T1000 (cell line): Measurements from ENCODE around the gene TRIM62.

Experiments
- DNase-seq: peaks from one replicate; lab custom pipeline; 2025; ENCODE audit warnings: mixed read lengths; lab: John Stamatoyannopoulos, UW

Gene TRIM62

DNA sequence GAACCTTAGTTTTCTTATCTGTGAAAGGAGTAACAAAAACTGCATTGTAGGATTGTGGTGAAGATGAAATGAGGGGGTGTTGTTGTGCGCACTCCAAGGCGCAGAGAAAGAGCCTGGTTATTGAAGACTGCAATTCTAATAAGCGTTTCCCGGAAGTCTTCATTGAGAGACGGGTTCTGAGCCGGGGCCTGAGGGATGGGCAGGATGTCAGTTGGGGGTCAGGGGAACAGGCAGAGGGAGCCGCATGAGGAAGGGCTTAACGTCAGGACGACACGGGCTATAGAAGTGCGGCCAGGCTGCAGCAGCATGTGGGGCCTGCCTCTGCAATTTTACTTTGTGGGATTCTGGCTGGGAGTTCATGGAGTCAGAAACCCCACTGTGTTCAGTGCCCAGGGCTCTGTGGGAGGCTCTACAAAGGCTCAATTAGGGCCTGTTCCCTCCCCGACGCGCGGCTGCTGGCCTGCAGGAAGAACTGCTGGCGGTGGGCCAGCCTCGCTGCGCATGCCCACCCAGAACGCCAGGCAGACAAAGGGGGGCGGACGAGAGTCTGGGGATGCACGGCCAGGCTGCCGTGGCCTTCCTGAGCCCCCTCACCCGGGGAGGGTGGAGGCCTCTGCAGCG is 20.7 kb downstream of the TRIM62 start:
- DNase-seq, result no peak

DNA sequence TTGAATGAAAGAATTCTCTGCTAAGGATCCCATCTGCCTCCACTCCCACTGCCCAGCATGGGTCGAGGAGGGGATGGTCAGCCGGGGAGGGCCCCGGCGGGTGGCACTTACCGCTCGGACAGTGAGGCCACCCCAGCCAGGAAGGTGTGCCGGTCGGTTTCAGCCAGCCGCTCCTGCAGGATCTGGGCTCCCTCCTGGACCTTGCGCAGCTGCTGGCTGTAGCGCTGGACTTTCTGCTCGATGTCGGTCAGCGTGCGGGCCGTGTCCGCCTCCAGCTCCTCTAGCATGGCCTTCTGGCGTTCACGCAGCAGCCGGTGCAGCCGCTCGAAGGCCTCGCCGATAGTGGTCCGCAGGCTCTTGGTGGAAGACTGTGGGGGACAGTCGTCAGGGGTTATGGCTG is 22.3 kb downstream of the TRIM62 start:
- no peak for DNase-seq

DNA sequence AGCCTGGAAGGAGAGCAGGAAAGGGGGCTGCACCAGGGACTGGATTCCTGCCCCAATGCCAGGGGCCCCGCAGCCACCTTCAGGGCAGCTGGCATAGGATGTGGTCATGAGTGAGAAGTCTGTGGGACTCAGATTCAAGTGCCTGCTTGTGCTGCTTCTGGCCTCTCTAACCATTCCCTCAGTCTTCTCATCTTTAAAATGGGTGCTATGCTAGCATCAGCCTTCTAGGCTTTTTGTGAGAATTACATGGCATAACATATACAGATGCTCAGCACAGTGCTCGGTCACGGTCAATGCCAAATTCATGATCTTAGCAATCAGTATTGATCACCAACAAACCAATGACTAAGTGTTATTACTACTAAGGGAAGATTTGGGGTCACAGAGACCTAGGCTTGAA is 23.5 kb downstream of the TRIM62 start:
- DNase-seq, result no peak

DNA sequence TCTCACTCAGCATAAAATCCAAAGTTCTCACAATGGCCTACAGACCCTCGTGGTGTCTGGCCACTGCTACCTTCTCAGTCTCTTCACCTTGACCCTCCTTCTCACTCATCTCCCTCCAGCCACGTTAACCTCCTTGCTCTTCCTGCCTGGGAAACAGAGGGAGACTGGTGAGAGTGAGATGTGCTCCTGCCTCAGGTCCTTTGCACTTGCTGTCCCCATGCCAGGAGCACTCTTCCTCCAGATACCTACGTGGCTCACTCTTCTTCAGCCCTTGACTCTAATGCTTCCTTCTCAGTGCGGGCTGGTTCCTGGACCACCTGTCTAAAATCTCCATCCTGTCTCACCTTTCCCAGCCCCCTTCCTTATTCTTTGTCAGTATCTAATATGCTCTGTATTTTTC is 24.7 kb downstream of the TRIM62 start:
- DNase-seq, result no peak

DNA sequence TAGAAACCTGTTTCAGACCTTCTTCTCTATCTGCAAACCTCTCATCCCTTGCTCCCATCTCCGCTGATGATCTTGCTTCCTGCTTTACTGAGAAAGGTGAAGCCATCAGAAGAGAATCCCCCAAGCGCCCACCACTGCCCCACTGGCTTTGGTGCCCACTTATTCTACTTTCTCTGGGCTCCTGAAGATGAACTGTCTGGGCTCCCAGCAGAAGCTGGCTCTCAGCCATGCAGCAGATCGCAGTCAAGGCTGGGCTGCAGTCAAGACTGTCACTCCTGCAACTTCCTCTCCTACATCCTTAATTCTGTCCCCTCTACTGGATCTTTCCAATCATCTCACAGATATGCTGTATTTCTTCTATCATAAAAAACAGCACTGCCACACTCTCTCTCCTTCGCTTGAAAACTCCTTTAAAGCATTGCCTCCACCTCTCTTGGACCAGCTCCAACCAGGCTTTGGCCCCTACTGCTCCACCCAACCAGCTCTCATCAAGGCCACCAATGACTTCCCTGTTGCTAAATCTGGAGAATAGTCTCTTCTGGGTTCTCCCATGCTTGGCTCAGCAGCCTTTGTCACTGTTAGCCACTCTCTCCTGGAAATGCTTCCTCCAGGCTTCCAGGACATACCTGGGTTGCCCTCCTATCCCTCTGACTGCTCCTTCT is 25.8 kb downstream of the TRIM62 start:
- no peak for DNase-seq

DNA sequence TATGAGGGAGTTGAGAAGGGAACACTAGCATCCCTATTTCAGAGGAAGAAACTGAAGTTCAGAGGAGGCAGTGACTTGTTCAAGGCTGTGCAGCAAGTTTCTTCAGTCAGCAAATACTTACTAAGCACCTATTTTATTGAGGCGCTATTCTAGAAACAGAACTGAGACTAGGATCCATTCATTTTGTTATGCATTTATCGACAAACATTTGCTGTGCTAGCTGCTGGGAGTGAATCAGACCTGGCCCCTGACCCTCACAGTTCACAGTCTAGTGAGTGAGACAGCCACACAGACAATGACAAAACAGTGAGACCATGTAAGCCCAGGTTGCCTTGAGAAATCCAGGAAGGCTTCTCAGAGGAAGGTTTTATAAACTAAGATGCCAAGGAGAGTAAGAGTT is 28.2 kb downstream of the TRIM62 start:
- DNase-seq, result no peak

DNA sequence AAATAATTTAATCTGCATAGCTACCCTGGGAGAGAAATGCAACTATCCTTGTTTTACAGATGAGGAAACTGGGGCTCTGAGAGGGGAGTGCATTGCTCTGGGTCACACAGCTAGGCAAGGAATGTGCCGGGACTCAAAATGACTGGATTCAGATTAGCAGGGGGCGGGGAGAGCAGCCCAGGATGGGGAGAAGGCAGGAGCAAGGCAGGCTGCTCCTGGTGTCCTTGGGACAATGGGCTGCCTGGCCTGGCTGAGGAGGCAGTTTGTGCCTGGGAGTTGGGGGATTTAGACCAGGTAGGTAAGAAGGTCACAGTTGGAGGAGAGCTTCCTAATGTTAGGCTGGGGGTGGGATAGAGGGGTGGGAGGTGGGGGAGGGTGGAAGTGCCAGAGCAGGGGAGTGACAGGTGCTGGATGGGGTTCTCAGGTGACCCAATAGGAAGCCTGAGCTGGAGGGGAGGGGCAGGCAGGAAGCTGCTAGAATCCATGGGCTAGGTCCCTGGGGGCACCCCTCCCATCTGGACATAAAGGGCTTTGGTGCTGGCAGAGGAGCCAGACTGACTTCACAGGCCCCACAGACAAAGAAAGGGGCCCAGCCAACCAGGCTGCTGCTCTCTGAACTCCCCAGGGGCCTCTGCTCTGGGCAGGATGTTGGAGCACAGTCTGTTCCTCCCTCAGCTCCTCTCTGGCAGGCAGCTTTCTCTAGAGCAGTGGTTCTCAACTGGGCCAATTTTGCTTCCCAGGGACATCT is 29.0 kb downstream of the TRIM62 start:
- no peak for DNase-seq

DNA sequence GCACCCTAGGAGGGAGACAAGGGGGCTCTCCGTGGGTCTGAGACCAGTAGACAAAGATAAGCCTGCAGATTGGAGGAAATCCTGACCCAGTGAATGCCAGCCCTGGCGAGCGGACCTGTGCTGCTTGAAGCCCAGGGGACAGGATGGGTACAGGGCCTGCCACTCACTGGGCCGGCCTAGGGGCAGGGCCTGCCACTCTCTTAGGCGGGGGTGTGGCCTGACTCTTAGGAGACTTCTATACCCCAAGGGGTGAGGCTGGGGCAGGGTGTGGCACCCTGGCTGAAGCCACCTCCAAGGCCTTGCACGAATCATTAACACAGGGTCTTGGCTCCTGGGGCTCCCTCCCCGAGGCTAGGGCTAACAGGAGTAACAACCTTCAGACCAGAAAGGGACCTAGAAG is 30.7 kb downstream of the TRIM62 start:
- DNase-seq, result no peak

DNA sequence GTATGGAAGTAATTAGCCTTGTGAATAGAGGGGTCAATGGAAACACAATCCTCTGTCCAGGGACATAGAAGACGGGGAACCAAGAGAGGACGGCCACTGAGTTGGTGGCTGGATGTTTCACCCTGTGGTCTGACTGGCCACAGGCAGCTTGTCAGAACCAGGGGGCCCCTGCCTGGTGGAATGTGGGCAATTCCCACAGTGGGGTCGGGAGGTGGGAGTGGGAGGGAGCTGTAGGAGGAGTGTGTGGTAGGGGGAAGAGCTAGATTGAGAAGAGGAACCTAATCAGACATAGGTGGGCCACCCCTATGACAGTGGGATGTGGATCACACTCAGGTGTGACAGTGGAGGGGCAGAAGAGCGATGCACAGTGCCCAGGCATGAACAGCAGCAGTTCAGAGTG is 31.3 kb downstream of the TRIM62 start:
- no peak for DNase-seq

DNA sequence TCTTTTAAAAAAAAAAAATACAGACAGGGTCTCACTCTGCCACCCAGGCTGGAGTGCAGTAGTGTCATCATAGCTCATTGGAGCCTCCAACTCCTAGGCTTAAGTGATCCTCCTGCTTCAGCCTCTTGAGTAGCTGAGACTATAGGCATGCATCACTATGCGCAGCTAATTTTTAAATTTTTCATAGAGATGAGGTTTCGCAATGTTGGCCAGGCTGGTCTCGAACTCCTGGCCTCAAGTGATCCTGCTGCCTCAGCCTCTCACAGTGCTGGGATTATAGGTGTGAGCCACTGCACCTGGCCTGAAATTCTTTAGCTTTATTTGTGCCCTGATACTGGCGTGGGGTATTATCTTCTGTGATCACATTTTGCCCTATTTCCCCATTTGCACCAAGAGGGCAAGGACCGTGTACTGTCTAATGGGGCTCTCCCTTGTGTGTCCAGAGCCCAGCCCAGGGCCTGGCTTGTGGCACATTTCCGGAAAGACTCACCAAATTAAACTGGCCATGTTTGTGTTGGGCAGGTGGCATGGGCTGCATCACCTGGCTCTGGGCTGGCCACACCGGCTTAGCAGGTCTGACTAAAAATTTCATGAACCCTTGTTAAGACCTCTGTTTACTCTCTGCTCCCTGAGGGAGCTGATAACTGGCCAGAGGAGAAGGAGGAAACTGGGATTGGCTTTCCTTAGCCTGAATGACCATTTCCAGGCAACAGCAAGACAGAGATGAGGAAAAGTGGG is 32.2 kb downstream of the TRIM62 start:
- no peak for DNase-seq

DNA sequence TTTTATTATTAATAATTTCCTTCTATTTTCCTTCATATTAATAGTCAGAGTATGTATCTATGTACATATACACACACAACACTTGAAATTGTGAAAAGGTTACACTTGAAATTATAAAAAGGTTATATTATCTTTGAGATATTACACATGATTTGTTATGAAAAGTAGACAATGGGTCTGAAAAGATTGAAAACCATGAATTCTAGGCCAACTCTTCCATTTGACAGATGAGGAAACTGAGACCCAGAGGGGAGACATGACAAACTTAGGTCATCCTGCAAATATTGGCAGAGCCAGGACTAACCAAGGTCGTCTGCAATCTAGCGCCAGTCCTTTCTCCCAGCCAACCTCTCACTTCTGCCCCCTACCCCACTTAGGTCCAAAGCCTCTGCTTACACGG is 33.2 kb downstream of the TRIM62 start:
- DNase-seq, result no peak

DNA sequence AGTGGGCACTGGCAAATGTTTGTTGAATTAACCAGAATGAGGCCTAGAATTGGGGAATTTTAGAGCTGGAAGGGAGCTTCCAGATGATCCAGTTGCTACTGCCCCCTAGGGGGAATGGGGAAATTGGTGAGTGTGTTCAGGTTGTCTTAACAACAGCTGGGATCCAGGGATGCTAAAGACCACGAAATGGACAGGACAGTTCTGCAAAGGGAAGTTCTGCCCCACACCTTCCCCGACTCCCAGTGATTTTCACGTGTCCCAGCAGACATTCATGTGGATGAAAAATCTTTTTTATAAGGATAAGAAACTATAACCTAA is 33.9 kb downstream of the TRIM62 start:
- DNase-seq, result no peak

DNA sequence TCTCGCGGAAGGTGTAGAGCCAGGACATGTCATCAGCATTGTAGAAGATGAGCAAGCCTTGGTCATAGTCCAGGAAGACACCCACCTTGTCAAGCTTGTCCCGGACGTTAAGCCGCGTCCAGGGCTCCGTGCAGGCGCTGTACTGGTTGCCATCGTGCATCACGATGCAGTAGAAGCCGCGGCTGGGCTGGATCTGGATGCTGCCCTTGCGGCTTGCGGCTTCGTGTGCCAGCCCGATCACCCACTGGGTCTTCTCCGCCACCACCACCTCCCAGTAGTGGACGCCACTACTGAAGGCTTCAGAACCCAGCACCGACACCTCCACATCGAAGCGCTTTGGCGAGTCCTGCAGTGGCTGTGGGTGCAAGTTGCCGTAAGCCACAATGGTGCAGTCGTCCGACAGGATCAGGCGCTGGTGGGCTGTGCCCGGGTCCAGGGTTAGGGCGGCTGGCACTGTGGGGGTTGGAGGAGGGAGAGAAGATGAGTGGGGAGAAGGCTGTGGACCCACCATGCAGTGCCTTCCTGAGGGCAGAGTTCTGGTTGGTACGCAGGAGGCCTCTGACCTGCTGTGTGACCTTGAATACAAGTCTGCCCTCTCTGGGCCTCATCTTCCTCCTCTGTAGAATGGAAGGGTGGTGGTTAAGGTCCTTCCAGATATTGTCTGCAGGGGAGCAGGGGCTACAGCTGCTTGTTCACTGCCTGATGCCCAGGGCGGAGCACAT is 34.4 kb downstream of the TRIM62 start:
- no peak for DNase-seq

DNA sequence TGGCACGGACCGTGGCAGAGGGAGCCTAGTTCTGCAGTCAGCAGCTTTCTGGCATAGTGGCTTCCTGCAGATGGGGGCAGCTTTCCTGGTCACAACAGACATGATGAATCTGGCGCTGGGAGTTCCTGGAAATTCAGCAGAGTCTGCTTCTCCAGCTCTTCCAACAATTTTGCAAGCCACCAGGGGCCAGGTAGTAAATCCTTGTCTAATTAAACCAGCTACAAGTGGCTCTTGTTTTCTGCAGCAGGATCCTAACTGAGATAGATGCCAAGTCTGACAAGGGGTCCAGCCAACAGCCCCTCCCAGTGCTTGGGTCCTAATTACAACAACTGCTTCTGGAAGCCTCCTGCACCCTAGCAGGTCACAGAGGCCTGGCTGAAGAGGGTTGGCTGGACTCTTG is 35.8 kb downstream of the TRIM62 start:
- DNase-seq, result no peak

DNA sequence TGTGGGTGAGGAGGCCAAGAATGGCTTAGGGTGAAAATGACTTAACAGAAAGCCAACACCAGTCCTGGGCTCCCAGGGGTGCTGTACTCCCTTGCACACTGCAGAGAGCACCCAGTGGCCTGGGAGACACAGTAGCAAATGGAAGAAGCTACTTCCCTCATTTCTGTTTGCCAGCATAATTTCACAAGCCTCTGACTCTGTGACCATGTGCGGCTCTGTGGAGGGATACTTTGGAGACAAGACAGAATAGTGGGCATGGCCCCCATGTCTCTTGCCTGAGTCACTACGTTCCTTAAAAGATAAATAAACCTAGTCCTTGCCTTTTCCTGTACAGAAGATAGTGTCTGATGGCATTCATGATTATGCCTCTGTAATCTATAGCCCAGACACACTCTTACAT is 38.1 kb downstream of the TRIM62 start:
- no peak for DNase-seq

DNA sequence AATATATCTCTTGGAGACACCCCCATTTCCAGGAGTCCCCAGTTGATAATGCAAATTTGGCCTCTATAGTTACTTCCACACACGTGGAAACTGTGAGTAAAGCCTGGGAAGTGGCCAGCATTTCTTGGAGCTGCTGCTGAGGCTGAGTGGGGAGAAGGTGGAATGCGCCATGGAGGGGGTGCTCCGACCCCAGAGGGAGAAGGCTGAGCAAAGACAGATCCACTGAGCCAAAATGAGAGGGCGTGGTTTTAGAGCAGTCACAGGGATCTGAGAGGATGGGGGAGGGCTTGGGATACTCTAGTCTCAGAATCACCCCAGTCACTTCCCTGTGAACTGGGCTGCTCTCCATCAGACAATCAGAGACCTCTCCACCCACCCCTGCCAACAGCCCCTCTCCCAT is 38.7 kb downstream of the TRIM62 start:
- DNase-seq, result no peak

DNA sequence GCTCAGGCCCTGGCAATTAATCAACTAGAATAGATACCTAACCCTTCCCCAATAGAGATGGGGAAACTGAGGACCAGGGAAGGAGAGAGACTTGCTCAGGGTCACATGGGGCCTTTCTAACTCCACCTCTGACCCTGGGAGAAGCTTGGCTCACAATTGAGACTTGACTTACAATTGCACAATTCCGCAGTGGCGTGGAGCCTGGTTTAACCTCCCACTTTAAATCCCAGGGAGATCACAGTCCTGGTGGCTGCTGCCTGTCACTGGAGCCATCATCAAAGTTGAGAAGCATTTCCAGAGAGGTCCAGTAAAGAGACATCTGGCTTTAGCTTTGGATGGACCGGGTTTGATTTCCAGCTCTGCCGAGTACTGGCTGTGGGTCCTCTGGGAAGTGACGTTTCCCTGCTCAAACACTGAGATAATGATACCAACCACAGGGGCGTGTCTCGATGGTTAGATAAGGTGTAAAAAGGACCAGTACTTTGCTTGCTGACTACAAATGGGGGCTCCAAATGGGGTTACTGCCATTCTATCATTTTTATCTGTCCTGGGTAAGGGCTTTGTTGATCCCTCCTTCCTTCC is 39.3 kb downstream of the TRIM62 start:
- no peak for DNase-seq

DNA sequence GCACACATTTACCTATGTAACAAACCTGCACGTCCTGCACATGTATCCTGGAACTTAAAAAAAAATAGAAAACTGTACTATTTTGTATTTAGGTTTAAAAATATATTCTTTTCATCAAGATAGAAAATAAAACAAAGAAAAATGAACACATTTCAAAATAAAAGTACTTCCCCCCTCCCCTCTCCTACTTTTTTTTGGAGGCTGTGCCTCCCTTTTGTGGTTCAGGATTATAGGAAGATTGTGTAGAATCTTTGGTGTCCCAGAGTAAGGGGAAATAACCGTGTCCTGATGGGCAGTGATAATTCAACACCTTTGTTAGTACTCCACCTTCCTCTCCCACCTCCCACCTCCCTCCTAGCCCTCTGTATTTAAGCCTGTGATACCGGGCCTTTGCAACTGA is 40.1 kb downstream of the TRIM62 start:
- DNase-seq, result no peak

DNA sequence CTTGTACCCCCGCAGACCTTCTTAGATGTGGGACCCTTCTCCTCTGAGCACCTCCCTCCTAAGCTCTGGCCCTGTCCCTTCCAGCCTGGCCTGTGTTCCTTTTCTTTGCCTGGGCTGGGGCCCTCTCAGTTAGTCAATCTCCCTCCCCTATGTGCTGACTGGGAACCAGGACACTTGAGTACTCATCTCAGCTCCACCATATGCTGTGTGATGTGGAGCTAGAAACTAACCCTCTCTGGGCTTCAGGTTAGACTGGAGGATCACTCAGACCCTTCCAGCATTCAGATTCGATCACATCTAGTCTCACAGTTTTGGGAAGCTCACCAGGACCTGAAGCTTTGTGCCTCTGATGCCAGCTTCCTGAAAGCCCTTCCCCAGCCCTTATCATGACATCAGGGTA is 40.6 kb downstream of the TRIM62 start:
- no peak for DNase-seq

DNA sequence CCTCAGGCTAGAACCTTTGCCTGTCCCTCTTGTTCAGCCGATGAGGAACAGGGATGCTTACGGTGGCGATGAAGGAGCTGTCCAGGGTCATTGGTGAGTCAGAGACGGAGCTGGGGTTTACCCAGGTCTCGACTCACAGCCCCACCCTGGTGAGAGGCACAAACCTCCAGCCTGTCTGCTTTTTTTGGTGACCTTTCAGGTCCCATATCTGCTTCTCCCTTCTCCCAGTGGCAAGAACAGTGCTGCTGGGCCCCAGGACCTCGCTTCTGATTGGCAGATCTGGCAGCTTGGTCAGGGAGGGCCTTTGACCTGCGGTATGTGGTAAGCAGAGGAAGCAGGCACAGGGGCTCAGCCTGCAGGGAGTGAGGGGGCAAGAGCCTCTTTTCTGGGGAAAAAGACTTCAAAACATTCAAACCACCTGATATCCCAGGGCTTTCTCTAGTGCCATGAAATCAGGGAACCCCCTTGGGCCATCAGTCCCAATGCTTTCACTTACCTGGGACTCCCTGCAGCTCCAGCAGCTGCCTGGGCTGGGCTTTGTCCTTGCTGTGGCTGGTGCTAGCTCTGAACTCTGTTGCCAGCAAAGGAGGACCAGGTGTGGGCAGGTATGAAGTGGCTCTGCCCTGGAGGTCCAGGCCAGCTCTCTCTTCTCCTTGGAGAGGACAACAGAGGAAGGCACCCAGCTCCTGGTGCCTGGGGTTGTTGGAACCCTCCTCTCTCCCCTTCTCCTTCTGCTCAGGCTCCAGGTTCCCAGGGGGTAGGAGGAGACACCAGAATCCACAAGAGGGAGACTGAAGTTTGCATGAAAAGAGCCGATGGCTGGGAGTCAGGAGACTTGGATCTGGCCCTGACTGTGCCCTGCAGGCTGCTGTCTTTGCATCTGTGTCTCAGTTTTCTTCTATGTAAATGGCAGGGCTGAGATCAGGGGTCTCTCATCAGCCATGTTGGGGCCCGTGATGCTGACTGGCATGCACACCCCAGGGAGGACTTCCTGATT is 41.4 kb downstream of the TRIM62 start:
- DNase-seq, result no peak

DNA sequence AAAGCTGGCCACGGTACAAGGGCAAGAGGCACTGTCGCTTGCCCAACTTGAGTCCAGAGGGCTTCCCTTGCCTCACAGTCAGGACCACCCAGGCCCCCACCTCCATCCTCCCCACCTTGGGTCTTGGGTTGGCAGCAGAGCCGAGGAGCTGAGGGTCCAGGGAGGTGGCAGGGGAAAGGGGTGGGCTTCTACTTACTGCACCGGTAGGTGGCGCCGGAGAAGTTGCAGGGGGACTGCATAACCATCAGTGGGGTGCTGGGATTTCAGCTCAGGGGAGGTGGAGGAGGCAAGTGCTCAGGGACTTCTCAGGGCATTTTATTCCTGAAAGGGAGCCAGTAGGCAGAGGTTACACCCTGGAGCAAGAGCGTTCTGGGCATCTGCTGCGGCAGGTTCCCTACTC is 44.0 kb downstream of the TRIM62 start:
- DNase-seq, result no peak
